ENCODE data around the gene RNU6-1. TPM values are rescaled to one million over a fixed set of nuclear protein-coding genes. Genes with fewer than 3 reads are reported as not detected.

Gene RNU6-1
- total RNA-seq, 1 experiment from 2014 or later = not detected

DNA sequence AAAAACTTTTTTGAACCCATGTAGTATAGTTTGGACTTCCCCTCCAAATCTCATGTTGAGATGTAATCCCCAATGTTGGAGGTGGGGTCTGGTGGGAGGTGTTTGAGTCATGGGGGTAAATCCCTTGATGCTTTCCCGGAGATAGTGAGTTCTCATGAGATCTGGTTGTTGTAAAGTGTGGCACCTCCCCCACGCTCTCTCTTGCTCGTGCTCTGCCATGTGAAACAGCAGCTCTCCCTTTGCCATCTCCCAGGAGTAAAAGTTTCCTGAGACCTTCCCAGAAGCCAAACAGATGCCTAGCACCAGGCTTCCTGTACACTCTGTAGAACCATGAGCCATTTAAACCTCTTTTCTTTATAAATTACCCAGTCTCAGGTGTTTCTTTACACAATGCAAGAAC is 16.0 kb upstream of the RNU6-1 start:
- peaks cover 30% of the 10 kb centered on the region for H3K4me1 ChIP-seq (ENCODE audit: control insufficient read depth, insufficient read depth, low read length)
- H3K9me3 ChIP-seq (ENCODE audit: control insufficient read depth, insufficient read depth, low read depth, low read length) = no peaks in the 10 kb centered on the region
- in situ Hi-C loops (cut with HindIII; ENCODE audit: low pct_unique_long_range_greater_than_20kb, low sequenced_read_pairs) = loop anchor here (10.0 kb wide), 1 partner anchor 149 kb away; no protein-coding TSS in a partner anchor
- no peaks in the 10 kb centered on the region for H3K36me3 ChIP-seq (ENCODE audit: control insufficient read depth, insufficient read depth, low read length)
- ATAC-seq (no peak), DNase-seq (ENCODE audit: low read depth, low spot score) (no peak)
- H3K27me3 ChIP-seq (ENCODE audit: control insufficient read depth, insufficient read depth, low read length) = no peaks in the 10 kb centered on the region
- no peak for TF ChIP-seq POLR2AphosphoS5 (IDR thresholded peaks at IDR 0.05; ENCODE audit: low read depth, low read length)
- TF ChIP-seq, protein P1, sequence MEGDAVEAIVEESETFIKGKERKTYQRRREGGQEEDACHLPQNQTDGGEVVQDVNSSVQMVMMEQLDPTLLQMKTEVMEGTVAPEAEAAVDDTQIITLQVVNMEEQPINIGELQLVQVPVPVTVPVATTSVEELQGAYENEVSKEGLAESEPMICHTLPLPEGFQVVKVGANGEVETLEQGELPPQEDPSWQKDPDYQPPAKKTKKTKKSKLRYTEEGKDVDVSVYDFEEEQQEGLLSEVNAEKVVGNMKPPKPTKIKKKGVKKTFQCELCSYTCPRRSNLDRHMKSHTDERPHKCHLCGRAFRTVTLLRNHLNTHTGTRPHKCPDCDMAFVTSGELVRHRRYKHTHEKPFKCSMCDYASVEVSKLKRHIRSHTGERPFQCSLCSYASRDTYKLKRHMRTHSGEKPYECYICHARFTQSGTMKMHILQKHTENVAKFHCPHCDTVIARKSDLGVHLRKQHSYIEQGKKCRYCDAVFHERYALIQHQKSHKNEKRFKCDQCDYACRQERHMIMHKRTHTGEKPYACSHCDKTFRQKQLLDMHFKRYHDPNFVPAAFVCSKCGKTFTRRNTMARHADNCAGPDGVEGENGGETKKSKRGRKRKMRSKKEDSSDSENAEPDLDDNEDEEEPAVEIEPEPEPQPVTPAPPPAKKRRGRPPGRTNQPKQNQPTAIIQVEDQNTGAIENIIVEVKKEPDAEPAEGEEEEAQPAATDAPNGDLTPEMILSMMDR (IDR thresholded peaks at IDR 0.05) = no peak
- no peak for TF ChIP-seq SIN3A (IDR thresholded peaks at IDR 0.05; ENCODE audit: borderline replicate concordance, insufficient read depth, low read depth, low read length)
- no peak for TF ChIP-seq TCF7L2 (IDR thresholded peaks at IDR 0.05; ENCODE audit: low read depth, low read length)
- TF ChIP-seq, protein P2, sequence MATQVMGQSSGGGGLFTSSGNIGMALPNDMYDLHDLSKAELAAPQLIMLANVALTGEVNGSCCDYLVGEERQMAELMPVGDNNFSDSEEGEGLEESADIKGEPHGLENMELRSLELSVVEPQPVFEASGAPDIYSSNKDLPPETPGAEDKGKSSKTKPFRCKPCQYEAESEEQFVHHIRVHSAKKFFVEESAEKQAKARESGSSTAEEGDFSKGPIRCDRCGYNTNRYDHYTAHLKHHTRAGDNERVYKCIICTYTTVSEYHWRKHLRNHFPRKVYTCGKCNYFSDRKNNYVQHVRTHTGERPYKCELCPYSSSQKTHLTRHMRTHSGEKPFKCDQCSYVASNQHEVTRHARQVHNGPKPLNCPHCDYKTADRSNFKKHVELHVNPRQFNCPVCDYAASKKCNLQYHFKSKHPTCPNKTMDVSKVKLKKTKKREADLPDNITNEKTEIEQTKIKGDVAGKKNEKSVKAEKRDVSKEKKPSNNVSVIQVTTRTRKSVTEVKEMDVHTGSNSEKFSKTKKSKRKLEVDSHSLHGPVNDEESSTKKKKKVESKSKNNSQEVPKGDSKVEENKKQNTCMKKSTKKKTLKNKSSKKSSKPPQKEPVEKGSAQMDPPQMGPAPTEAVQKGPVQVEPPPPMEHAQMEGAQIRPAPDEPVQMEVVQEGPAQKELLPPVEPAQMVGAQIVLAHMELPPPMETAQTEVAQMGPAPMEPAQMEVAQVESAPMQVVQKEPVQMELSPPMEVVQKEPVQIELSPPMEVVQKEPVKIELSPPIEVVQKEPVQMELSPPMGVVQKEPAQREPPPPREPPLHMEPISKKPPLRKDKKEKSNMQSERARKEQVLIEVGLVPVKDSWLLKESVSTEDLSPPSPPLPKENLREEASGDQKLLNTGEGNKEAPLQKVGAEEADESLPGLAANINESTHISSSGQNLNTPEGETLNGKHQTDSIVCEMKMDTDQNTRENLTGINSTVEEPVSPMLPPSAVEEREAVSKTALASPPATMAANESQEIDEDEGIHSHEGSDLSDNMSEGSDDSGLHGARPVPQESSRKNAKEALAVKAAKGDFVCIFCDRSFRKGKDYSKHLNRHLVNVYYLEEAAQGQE (IDR thresholded peaks at IDR 0.05; ENCODE audit: insufficient read depth in 1 of 2, low read depth in 2 of 2, low read length in 1 of 2) = no peak
- H3K27ac ChIP-seq (ENCODE audit: low read length) = peak overlapping the region; percentile 36; the same call in 1 of the 2 replicates
- POLR2A ChIA-PET = no interaction called here
- no TSS peak for BruUV-seq (replicated peaks)
- H3K4me3 ChIP-seq (ENCODE audit: low read depth in 2 of 2, low read length in 2 of 2) = no peak overlapping the region
- CTCF ChIA-PET = no interaction called here
- intact Hi-C loops (cut with micrococcal nuclease; ENCODE audit: unreplicated experiment) = no loop called here

DNA sequence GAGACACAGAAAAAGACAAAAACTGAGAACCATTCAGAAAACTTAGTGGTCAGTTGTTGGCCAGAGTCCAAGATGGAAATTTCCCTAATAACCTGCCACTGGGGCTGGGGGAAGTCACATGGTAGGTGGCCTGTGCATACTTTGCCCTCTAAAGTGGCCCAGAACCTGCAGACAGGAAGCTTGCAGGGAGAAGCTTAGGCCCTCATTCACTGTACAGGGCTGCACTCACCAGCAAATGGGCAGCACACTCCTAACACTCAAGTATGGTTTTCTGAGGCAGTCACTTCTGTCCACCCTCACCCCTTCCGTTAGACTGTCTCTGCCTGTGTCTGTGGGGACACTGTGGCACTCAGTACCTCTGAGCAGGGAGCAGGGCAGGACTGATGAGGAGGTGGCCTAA is 14.5 kb upstream of the RNU6-1 start:
- Histone ChIP-seq H3K36me3 (ENCODE audit: control insufficient read depth, insufficient read depth, low read length) (no peaks in the 10 kb centered on the region), H3K27ac (ENCODE audit: low read length) (peak overlapping the region; percentile 68; the same call in 1 of the 2 replicates), H3K4me3 (ENCODE audit: low read depth in 2 of 2, low read length in 2 of 2) (no peak overlapping the region), H3K27me3 (ENCODE audit: control insufficient read depth, insufficient read depth, low read length) (no peaks in the 10 kb centered on the region), H3K9me3 (ENCODE audit: control insufficient read depth, insufficient read depth, low read depth, low read length) (no peaks in the 10 kb centered on the region), H3K4me1 (ENCODE audit: control insufficient read depth, insufficient read depth, low read length) (peaks cover 19% of the 10 kb centered on the region)
- TF ChIP-seq SIN3A (IDR thresholded peaks at IDR 0.05; ENCODE audit: borderline replicate concordance, insufficient read depth, low read depth, low read length) (no peak), POLR2AphosphoS5 (IDR thresholded peaks at IDR 0.05; ENCODE audit: low read depth, low read length) (no peak), TCF7L2 (IDR thresholded peaks at IDR 0.05; ENCODE audit: low read depth, low read length) (no peak)
- TF ChIP-seq, protein P1 (IDR thresholded peaks at IDR 0.05) = no peak
- TF ChIP-seq, protein P2 (IDR thresholded peaks at IDR 0.05; ENCODE audit: insufficient read depth in 1 of 2, low read depth in 2 of 2, low read length in 1 of 2) = no peak
- intact Hi-C loops (cut with micrococcal nuclease; ENCODE audit: unreplicated experiment) = no loop called here
- ATAC-seq (peak; percentile 57), DNase-seq (ENCODE audit: low read depth, low spot score) (no peak)
- BruUV-seq (replicated peaks) = no TSS peak
- CTCF ChIA-PET = no interaction called here
- POLR2A ChIA-PET = no interaction called here
- in situ Hi-C loops (cut with HindIII; ENCODE audit: low pct_unique_long_range_greater_than_20kb, low sequenced_read_pairs) = loop anchor here (10.0 kb wide), 1 partner anchor 150 kb away; no protein-coding TSS in a partner anchor
